Measurements from ENCODE around the gene NOL4L. TPM values are rescaled to one million over a fixed set of nuclear protein-coding genes. Genes with fewer than 3 reads are reported as not detected.

Gene NOL4L
- polyA plus RNA-seq (ENCODE audit: insufficient read depth in 1 of 5, insufficient read length in 5 of 5, low replicate concordance in 1 of 5) = 10 to 100 TPM; 31.0 to 41.4 (median 39.2) TPM
- long read RNA-seq, donor 1, full-length matches to known transcripts = 6 of 12 reads
- long read RNA-seq, donor 1, partial matches to known transcripts = 6 of 12 reads
- long read RNA-seq, donor 1, other reads (novel, unspliced or antisense) = 0 of 12 reads
- long read RNA-seq, donor 2, full-length matches to known transcripts = 5 of 5 reads
- long read RNA-seq, donor 2, partial matches to known transcripts = 0 of 5 reads
- long read RNA-seq, donor 2, other reads (novel, unspliced or antisense) = 0 of 5 reads
- long read RNA-seq, donor 3, full-length matches to known transcripts = 6 of 6 reads
- long read RNA-seq, donor 3, partial matches to known transcripts = 0 of 6 reads
- long read RNA-seq, donor 3, other reads (novel, unspliced or antisense) = 0 of 6 reads
- long read RNA-seq, donor 4, full-length matches to known transcripts = 3 of 3 reads
- long read RNA-seq, donor 4, partial matches to known transcripts = 0 of 3 reads
- long read RNA-seq, donor 4, other reads (novel, unspliced or antisense) = 0 of 3 reads
- long read RNA-seq, donor 5, full-length matches to known transcripts = 7 of 26 reads
- long read RNA-seq, donor 5, partial matches to known transcripts = 19 of 26 reads
- long read RNA-seq, donor 5, other reads (novel, unspliced or antisense) = 0 of 26 reads
- long read RNA-seq, donor 6, full-length matches to known transcripts = 5 of 5 reads
- long read RNA-seq, donor 6, partial matches to known transcripts = 0 of 5 reads
- long read RNA-seq, donor 6, other reads (novel, unspliced or antisense) = 0 of 5 reads
- long read RNA-seq, donor 7, full-length matches to known transcripts = 9 of 9 reads
- long read RNA-seq, donor 7, partial matches to known transcripts = 0 of 9 reads
- long read RNA-seq, donor 7, other reads (novel, unspliced or antisense) = 0 of 9 reads
- long read RNA-seq, donor 8, partial matches to known transcripts = 0 of 1 reads
- long read RNA-seq, donor 8, other reads (novel, unspliced or antisense) = 0 of 1 reads

- DNase-seq = no peak
Observed at GRCh38 chr20:32585011-32585585, at the start of gene NOL4L. Gene NOL4L, minus strand, starts transcription at chr20:32585333. Its CDS starts 443 bp downstream, at chr20:32584890.

GRCh38 chr20:32634041-32634805 is 49.1 kb upstream of the NOL4L start:
- no peak for DNase-seq

- DNase-seq = no peak
Observed at GRCh38 chr20:32632461-32633354, 47.6 kb upstream of the NOL4L start.

GRCh38 chr20:32631933-32632460 is 46.9 kb upstream of the NOL4L start:
- no peak for DNase-seq

GRCh38 chr20:32629813-32630212 is 44.7 kb upstream of the NOL4L start:
- DNase-seq = no peak

GRCh38 chr20:32628960-32629530 is 43.9 kb upstream of the NOL4L start:
- no peak for DNase-seq

- peak; percentile 35 to 50 for DNase-seq
Observed at GRCh38 chr20:32626859-32627636, 41.9 kb upstream of the NOL4L start.

GRCh38 chr20:32626407-32626806 is 41.3 kb upstream of the NOL4L start:
- DNase-seq = no peak

- no peak for DNase-seq
Observed at GRCh38 chr20:32625996-32626395, 40.9 kb upstream of the NOL4L start.

- no peak for DNase-seq
Observed at GRCh38 chr20:32624687-32625345, 39.7 kb upstream of the NOL4L start.

GRCh38 chr20:32623667-32624157 is 38.6 kb upstream of the NOL4L start:
- DNase-seq = no peak

- no peak for DNase-seq
Observed at GRCh38 chr20:32622585-32623468, 37.7 kb upstream of the NOL4L start.

GRCh38 chr20:32621891-32622584 is 36.9 kb upstream of the NOL4L start:
- DNase-seq = no peak

- no peak for DNase-seq
Observed at GRCh38 chr20:32621071-32621890, 36.1 kb upstream of the NOL4L start.

- no peak for DNase-seq
Observed at GRCh38 chr20:32619586-32619985, 34.5 kb upstream of the NOL4L start.

Data from right lung (tissue), 10 donors.